ENCODE measurements around the gene USH2A. TPM values are rescaled to one million over a fixed set of nuclear protein-coding genes. Genes with fewer than 3 reads are reported as not detected.

The USH2A gene
- total RNA-seq, 4 donors from 2014 or later = under 0.01 to 2.0 (median 0.22) TPM; not detected in 1

DNA sequence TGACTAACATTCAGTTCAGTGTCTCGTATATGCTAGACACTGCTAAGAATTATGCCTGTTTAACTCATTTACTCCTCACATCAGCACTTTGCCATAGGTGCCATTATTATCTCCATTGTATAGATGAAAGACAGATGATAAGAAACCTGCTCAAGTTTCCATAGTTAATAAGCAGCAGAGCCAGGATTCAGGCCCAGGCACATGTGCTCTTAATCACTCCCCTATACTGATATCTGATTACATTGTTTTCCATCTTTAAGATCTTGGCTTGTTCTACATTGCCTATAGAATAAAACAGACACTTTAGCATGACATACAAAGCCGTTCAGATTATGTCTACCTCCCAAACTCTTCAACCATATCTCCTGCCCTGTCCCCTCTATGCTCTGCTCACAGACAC, 30.5 kb upstream of the USH2A start:
- Histone ChIP-seq H3K4me3 (replicated peaks in 1 of 3) (no peak overlapping the region), H3K36me3 (no peaks in the 10 kb centered on the region), H3K27me3 (no peaks in the 10 kb centered on the region), H3K9me3 (no peaks in the 10 kb centered on the region), H3K4me1 (no peaks in the 10 kb centered on the region), H3K27ac (no peak overlapping the region)
- whole genome bisulfite sequencing, 2 donors = 67 to 74% methylated on average over 2 of the region's 2 CpGs
- TF ChIP-seq CTCF (IDR thresholded peaks at IDR 0.05) (no peak), POLR2A (IDR thresholded peaks at IDR 0.05) (no peak)
- intact Hi-C loops (cut with DNase I) = no loop called here
- DNase-seq = no peak

DNA sequence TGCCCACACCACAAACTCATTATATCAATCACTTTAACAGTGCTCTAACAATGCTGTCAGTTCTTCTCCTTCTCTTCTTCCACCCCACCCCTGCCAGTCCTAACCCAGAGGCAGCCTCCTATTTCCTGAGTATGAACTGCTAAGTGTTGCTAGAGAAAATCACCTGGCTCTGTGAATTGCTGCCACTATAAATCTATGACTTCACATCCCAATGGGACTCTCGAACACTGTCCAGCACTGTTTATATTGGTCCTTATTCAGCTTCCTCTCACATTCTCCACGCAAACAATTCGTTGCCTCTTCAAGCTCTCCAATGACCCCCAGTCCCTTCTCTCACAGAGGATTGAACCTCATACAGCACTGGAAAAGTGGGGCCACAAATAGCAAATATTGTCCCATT, 27.0 kb upstream of the USH2A start:
- no peaks in the 10 kb centered on the region for H3K9me3 ChIP-seq
- 18 to 22% methylated on average over 3 of the region's 3 CpGs for WGBS, 2 donors
- H3K4me1 ChIP-seq = no peaks in the 10 kb centered on the region
- H3K27ac ChIP-seq = no peak overlapping the region
- TF ChIP-seq CTCF (IDR thresholded peaks at IDR 0.05) = no peak
- TF ChIP-seq POLR2A (IDR thresholded peaks at IDR 0.05) = no peak
- H3K36me3 ChIP-seq = no peaks in the 10 kb centered on the region
- no peak for DNase-seq
- intact Hi-C loops (cut with DNase I) = no loop called here
- H3K4me3 ChIP-seq (replicated peaks in 1 of 3) = no peak overlapping the region
- H3K27me3 ChIP-seq = no peaks in the 10 kb centered on the region

DNA sequence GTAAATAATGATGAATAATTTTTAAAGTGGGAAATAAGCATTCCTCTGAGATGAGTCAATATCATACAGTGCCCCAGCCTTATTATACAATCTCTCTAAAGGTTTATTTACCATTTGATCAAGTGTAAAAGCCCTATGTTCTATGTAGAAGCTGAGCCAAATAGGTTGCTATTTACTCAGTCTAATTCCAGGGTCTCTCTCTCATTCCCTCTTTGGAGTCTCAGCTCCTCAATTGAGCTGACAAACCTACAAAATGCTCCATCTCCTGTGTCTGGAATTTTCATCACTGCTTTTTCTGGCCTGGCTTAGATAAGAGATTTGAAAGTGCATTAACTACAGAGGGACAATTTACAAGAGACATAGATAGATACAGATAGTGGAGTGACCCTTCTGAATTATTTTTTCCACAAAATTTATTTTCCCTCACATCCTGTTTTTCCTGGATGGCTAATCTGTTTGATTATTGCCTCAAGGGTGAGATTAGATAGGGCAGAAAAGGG, 24.8 kb upstream of the USH2A start:
- Histone ChIP-seq H3K36me3 (no peaks in the 10 kb centered on the region), H3K27me3 (no peaks in the 10 kb centered on the region), H3K4me1 (no peaks in the 10 kb centered on the region), H3K4me3 (replicated peaks in 1 of 3) (no peak overlapping the region), H3K27ac (no peak overlapping the region), H3K9me3 (no peaks in the 10 kb centered on the region)
- DNase-seq = no peak
- TF ChIP-seq POLR2A (IDR thresholded peaks at IDR 0.05) = no peak
- intact Hi-C loops (cut with DNase I) = no loop called here

- intact Hi-C loops (cut with DNase I) = no loop called here
- Histone ChIP-seq H3K36me3 (no peaks in the 10 kb centered on the region), H3K4me1 (no peaks in the 10 kb centered on the region), H3K9me3 (no peaks in the 10 kb centered on the region), H3K27ac (no peak overlapping the region), H3K27me3 (no peaks in the 10 kb centered on the region), H3K4me3 (replicated peaks in 1 of 3) (no peak overlapping the region)
- DNase-seq = no peak
- WGBS, 2 donors = 92% methylated on average over 5 of the region's 5 CpGs
- no peak for TF ChIP-seq POLR2A (IDR thresholded peaks at IDR 0.05)
- TF ChIP-seq CTCF (IDR thresholded peaks at IDR 0.05) = no peak
Measured at GRCh38 chr1:216437603-216438002, 14.4 kb upstream of the USH2A start.

DNA sequence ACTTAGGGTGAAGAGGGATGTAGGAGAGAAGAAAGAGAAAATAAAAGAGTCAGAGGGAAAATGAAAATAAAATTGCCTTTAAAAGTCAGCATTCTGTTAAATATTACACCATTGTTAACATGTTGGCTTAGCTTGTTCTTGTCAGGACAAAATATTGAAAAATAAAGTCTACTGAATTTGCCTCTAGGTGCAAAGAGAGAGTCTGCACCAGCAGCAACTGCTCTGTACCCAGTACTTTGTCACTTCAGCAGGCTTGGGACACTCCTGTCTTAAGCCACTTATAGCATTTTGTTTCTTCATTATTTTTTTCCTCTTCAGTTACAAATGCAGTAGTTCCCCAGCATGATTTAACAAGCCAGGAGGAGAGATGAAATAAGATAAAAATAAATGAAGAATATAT, 11.0 kb upstream of the USH2A start:
- intact Hi-C loops (cut with DNase I) = no loop called here

More for the DNA sequence above, 11.0 kb upstream of the USH2A start:
- no peaks in the 10 kb centered on the region for H3K27me3 ChIP-seq
- no peaks in the 10 kb centered on the region for H3K4me1 ChIP-seq
- no peak overlapping the region for H3K4me3 ChIP-seq (replicated peaks in 1 of 3)
- TF ChIP-seq CTCF (IDR thresholded peaks at IDR 0.05) (no peak), POLR2A (IDR thresholded peaks at IDR 0.05) (no peak)
- no peak overlapping the region for H3K27ac ChIP-seq
- no peak for DNase-seq
- H3K36me3 ChIP-seq = no peaks in the 10 kb centered on the region
- H3K9me3 ChIP-seq = no peaks in the 10 kb centered on the region
